ENCODE data around the gene POC1B.

DNA sequence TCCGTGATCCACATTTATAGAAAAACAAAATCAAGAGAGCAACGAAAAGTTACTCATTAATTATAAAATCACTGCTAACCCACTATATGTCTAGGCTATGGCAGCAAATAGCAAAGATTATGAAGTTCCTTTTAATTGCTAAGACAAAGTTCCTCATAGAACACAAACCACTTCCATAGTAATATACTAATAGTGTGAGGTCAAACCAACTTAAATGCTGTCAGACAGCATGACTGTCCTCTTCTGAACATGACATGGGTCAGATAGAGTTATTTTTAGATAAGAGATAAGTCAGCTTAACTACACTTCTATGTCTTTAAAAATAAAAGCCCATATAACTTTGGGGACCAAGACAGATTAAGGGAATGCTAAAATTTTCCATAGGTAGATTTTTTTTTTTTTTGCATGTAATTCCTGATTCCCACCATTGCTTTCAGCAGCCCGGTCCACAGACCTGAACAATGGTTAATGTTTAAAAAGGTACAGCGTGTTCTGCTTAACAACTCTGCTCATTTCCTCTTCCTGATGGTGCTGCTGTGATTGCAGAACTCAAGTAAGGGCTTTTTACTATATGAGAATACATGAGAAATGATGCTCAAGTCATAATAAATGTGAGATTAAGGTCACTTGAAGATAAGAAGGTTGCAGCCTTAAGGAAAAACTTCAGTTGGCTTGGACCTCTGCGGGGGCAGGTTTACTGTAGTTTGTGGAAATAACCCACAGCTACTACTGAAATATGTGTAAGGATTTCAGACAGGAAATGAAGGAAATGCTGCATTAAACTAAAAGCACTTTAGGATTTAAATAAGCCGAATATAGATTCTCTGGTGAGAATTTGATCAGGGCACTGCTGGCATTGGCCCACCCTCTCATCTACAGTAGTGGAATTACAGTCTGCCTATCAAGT lies 135.8 kb downstream of the POC1B start:
- TF ChIP-seq, protein P1, sequence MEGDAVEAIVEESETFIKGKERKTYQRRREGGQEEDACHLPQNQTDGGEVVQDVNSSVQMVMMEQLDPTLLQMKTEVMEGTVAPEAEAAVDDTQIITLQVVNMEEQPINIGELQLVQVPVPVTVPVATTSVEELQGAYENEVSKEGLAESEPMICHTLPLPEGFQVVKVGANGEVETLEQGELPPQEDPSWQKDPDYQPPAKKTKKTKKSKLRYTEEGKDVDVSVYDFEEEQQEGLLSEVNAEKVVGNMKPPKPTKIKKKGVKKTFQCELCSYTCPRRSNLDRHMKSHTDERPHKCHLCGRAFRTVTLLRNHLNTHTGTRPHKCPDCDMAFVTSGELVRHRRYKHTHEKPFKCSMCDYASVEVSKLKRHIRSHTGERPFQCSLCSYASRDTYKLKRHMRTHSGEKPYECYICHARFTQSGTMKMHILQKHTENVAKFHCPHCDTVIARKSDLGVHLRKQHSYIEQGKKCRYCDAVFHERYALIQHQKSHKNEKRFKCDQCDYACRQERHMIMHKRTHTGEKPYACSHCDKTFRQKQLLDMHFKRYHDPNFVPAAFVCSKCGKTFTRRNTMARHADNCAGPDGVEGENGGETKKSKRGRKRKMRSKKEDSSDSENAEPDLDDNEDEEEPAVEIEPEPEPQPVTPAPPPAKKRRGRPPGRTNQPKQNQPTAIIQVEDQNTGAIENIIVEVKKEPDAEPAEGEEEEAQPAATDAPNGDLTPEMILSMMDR (IDR thresholded peaks at IDR 0.05; ENCODE audit: poor library complexity, severe bottlenecking): no peak
- TF ChIP-seq TAF1 (IDR thresholded peaks at IDR 0.05; ENCODE audit: low read depth): no peak
- no peak for TF ChIP-seq EZH2 (IDR thresholded peaks at IDR 0.05; ENCODE audit: borderline replicate concordance, insufficient read depth, low read length, poor library complexity, severe bottlenecking)

All from neural cell (in vitro differentiated cells).